SHP77 treated with DMSO at 0.1 percent for 48 hours (cell line): ENCODE results near the gene RTP5.
"Not testable (repeated sequence)": the region's sequence is repeated elsewhere in the genome, so short reads cannot be mapped to it uniquely, and the experiment has no call there.

Source experiments
- DNase-seq: peaks from one replicate; lab custom pipeline; 2025; lab: John Stamatoyannopoulos, UW

RTP5 gene

GRCh38 chr2:241902357-241902991, 32.9 kb downstream of the RTP5 start:
- DNase-seq, result no peak

GRCh38 chr2:241903121-241904010, 33.8 kb downstream of the RTP5 start:
- DNase-seq, result no peak

DNA sequence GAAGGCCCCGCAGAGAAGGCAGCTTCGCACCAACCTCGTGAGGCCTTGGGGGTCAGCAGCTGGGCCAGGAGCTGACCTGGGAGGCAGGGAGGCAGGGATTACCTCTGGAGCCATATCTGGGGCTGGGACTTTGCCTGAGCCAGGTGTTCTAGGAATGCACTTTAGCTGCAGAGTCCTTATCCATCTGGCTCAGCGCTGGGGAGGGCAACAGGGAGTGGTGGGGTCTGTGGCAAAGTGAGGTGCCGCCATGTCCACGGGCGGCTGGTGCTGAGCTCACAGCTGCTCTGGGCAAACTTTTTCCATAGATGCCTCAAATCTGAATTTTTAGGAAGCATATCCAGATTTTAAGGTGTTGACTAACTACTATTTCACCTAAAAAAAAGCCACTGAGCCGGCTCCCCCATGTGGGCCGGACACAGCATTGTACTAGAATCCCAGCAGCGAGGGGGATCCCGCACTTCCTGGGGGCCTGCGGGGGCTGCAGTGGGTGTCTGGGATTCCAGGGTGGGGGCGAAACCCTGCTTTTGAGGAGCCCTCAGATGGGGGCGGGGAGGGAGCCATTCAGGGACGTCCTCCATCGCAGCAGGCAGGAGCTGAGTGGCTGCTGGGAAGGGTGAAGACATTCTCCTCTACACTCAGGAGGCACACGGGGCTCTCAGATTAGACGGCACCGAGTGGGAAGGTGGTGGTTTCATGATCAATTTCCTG, 34.6 kb downstream of the RTP5 start:
- no peak for DNase-seq

DNA sequence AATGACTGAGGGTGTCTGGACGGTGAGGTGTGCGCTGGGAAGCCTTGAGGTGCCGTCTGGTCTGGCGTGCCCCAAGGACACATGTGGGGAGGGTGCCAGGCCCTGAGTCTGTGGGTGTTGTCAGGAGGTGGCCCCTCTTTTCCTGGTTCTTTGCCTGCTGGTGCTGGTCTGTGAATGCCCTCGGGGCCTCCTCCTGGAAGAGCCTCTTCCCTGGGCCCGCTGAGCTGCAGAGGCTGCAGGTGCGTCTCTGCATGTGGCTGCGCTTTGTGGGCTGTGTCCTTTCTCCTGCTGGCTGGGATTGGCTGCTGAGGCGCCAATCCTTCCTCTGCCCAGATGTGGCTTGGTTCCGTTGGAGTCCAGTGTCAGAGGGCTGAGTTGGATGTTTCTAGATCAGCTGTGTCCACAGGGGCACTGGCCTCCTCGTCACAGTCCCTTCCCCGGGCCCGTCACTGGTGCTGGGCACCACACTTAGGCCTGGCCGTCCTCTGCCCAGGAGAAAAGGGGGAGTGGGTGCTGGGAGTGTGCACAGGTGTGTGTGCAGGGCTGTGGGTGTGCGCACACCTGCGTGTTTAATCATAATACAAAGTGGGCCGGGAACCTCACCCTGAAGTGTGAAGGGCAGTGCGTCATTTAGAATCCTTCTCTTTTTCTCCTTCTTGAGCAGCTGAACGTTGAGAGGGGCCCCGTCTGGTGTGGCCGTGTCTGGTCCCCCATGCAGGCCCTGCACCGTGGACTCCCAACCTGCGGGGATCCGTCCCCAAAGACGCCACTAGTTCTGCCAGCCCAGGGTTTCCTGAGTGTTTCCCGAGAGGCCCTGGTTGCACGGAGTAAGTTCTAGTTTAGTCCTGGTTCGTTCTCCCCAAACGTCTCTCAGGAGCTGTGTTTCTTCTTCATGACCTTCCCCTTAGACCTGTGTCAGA, 35.5 kb downstream of the RTP5 start:
- DNase-seq, result no peak

GRCh38 chr2:241905716-241906377, 36.3 kb downstream of the RTP5 start:
- DNase-seq, result no peak

GRCh38 chr2:241906378-241906770, 36.8 kb downstream of the RTP5 start:
- not testable (repeated sequence) for DNase-seq

DNA sequence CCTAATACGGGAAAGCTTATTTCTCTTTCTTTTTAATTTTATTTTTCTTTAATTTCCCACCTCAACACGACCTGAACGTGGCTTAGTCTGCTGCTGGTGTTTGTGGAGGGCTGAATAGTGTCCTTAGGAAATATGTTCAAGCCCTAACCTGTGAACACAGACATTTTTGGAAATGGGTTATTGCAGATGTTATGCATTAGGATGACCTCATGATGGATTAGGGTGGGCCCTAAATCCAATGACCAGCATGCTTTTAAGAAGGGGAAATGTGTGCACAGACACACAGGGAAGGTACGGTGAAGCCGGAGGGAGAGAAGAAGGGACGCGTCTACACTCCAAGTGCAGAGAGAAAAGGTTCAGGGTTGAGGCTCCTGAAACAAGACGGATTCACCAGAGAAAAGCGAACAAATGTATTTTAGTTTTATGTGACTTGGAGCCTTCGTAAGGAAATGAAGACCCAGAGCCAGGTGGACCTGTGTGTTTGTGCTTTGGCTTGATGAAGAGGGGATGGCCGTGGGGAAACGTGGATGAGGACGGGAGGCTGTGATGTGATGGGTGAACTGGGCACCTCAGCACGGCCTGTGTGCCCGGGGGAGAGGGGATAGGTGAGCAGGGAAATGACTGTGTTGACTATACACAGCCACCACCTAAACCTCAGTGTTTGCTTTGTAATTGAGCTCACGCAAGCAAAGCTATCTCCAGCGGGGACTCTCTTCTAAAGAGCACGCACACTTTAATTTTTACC, 37.5 kb downstream of the RTP5 start:
- no peak for DNase-seq

GRCh38 chr2:241907831-241908230, 38.3 kb downstream of the RTP5 start:
- DNase-seq, result not testable (repeated sequence)

- DNase-seq, result no peak
These were observed 39.3 kb downstream of the RTP5 start for GRCh38 chr2:241908686-241909420.

DNA sequence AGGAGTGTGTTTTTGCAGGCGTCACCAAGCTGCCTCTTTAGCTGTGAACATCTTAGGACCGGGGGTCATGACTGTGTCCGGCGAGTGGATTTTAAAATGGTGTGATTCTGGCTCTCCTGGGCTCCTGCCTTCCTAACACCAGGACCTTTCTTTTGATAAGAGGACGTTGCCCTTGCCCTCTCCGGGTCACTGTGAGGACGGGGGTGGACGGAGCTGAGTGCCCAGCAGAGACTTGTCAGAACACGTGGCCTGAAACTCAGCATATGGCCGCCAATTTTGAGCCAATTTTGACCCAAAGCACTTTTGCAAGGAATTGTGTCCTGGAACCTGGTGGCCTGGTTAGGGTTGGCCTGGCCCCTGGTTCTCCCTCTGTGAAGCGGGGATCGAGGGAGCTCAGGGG, 40.2 kb downstream of the RTP5 start:
- DNase-seq, result no peak

GRCh38 chr2:241910604-241911520, 41.3 kb downstream of the RTP5 start:
- no peak for DNase-seq

DNA sequence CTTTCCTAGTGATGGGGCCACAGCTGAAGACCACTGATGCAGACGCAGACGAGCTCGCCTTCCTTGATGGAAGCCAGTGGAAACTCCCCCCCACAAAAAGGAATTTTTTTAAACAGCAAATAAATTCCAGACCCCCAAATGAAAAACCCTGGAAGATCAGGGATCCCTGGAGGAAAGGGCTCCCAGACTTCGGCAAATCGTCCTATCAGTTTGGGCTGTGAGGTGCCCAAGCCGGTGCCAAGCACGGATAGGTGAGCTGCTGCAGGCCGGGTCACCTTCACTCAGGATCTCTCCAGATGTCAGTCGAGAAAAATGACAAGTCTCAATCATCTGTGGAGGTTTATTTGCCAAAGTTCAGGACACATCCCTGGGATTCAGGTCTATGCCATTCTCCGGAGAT, 42.0 kb downstream of the RTP5 start:
- no peak for DNase-seq

GRCh38 chr2:241912021-241912555, 42.6 kb downstream of the RTP5 start:
- no peak for DNase-seq

DNA sequence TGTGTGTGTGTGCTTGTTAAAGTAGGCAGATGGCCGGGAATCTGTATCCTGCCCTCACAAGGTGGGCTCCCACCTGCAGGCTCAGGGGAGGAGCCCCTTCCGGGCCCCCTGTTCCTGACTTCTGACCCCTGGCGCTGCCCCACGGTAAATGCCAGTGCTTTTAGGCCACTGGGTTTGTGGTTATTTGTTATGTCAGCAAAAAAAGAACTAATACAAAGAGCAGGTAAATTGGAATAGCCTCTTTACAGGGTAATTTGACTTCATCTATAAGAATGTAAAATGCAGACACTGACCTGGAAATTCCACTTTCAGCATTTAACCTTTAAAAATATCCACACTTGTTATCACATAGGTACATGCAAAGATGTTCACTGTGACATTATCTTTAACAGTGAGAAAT, 44.2 kb downstream of the RTP5 start:
- no peak for DNase-seq

- no peak for DNase-seq
These were observed 45.0 kb downstream of the RTP5 start for GRCh38 chr2:241914542-241914941.

GRCh38 chr2:241921631-241922030, 52.1 kb downstream of the RTP5 start:
- DNase-seq, result not testable (repeated sequence)

- no peak for DNase-seq
These were observed 52.9 kb downstream of the RTP5 start for GRCh38 chr2:241922411-241922810.
